NCI-H1092 treated with DMSO at 0.1 percent for 48 hours (cell line): ENCODE measurements around the gene TMEM209.
"Not testable (repeated sequence)": the region's sequence is repeated elsewhere in the genome, so short reads cannot be mapped to it uniquely, and the experiment has no call there.

Experiments used
- DNase-seq: peaks from one replicate; lab custom pipeline; 2025; lab: John Stamatoyannopoulos, UW

The TMEM209 gene

DNA sequence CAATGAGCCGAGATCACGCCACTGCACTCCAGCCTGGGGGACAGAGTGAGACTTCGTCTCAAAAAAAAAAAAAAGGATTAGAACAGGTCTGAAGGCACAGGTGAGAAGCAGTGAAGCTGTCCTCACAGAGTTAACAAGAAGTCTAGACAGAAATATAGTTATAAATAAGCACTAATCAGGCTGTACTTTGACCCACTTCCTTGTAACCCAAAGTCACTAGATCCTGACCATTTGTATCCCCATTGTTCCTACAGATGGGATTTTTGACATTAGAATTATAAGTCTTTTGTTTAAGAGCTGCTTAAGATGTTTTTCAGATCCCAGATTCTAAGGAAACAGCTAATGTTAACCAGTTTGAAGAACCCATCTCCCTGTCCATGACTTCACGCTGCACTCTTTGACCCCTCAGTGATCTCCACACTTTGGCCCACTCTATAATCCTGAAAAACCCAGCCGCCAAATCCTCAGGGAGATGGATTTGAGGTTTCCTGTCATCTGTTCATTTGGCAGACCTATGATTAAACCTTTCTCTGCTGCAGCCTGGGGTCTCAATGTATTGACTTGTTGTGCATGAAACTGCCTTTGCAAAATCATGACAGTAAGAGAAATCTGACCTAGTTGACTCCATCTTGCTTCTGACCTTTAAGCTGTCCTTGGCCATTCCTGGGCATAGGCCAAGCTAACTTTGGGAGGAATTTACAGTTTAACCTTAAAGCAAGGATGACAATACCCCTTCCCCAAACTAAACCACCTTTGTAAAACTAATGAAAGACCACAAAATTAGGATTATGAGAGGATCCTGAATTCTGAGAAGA is 13.8 kb upstream of the TMEM209 start:
- no peak for DNase-seq

DNA sequence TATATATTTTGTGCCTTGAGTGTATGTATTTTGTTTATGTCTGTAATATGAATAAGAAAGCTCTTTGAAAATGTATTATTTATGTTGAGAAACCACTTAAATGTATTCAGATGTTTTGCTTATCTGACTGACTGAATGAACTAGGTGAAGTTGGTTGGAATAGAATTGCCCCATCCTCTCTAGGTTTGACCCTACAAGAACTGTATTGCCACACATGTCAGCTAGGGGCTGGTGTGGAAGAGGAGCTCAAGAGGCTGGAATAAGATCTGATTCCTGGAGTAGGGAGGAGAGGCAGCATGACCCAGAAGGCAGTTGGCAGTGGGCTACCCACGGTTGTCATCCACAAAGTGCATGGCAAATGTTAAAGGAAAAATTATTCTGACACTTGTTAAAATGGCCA is 11.5 kb upstream of the TMEM209 start:
- DNase-seq: no peak

DNA sequence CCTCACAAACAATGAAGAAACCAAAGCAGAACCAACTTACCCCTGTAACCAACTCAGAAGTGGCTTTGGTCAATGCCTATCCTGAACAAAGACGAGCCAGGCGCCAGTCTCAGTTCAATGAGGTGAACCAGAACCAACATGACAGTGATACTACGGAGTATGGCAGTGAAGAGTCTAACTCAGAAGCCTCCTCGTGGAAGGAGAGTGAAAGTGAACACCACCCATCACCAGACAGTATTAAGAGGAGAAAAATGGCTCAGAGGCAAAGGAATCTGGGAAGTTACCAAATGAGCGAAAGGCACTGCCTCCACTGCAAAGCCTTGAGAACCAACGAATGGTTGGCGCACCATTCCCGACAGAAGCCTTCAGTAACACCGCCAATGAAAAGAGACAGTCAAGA is 10.8 kb upstream of the TMEM209 start:
- DNase-seq: no peak

DNA sequence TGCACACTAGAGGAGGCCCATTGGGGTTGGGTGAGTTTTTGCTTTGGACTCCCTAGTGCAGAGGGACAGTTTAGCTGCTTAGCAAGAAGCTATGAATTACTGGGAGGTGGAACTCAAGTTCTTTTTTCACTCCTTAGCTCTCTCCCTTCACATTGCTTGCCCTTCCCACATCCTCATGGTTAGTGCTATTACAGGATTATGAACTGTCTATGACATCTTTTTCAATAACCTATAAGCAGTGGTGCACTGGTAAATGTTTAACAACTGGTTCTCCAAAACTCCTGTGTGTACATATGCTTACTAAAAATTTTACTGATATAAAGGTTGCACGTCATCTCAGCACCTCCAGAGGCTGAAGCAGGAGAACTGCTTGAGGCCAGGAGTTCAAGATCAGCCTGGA is 8.6 kb upstream of the TMEM209 start:
- DNase-seq: no peak

DNA sequence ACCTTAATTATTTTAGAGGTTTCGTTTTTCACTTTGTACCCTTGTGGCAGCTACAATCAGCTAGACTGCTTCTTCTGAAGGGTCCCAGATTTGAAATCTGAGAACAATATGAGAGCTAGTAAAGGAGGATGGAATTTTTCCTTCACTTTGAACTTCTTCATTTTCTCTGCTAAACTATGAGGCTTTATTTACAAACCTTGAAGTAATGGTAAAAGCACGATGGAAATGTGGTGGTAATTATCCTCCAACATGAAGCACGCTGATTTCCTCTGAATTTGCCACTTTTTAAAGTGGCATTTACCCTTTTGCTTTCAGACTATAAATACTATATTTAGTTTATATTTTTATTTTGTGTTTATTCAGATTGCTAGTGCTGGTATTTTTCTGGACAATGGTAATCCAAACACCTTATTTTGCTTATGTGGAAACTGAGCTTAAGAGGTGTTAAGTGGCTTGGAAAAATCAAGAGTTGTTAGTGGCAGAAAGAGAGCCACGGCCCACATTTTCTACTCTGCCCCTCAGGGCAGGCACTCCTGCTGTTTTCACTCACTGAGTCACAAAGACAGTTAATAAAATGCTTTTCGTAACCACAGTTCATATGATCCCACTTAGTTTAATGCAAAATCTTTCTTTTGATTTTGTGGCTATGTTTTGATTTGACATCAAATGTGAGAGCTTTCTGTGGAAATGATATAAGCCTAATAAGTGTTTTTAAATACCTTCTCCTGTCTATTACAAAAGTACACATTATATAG is 5.2 kb upstream of the TMEM209 start:
- no peak for DNase-seq

DNA sequence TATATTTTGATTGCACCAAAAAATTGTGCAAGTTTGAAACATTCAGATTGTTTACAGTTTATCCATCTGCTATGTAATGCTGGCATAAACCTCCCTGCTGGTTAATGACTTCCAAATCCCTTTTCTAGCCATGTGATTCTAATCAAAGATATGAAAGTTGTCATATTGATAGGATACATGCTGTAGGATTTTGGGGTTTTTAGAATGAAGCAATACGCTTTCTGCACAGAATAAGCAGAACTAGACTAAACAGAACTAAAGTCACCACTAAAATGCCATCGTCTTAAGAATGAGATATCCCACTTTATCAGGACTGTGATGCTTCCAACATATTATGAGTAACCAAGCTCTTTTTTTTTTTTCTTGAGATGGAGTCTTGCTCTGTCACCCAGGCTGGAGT is 3.3 kb upstream of the TMEM209 start:
- no peak for DNase-seq

DNA sequence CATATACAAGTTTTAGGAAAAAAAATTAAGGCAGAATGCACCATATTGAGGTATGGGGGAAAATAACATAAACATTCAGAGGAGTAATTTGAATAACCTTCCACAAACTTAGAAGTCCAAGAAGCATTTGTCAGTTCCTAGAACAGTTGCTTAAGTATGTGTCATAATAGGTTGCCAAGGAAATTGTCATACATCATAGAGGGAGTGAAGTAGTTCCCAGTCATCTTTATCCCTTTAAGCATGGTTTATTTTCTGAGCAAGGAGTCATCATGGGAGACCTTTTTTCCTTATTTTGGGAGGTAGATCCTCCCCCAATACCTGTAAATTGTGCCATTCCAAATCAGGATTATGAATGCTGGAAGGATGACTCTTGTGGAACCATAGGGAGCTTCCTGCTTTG is 2.4 kb upstream of the TMEM209 start, which contains the start of gene SSMEM1:
SSMEM1 (plus strand) TSS at position 219 of the 400 bp plus-strand sequence; CDS start at position 270, 51 bp downstream.
- DNase-seq: no peak

DNA sequence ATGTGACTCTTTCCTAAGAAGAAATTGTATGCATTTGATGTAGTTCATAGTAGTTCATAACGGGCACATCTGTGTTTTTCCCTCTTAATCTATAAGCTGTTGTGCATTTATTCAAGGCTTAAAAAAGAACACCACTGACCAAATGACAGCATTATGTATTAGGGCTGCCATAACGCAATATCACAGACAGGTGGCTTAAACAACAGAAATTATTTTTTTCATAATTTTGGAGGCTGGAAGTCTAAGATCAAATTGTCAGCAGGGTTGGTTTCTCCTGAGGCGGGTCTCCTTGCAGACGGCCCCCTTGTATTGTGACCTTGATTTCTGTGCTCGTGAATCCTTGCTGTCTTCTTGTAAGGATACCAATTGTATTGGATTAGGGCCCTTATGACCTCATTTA is 1.8 kb upstream of the TMEM209 start:
- no peak for DNase-seq

DNA sequence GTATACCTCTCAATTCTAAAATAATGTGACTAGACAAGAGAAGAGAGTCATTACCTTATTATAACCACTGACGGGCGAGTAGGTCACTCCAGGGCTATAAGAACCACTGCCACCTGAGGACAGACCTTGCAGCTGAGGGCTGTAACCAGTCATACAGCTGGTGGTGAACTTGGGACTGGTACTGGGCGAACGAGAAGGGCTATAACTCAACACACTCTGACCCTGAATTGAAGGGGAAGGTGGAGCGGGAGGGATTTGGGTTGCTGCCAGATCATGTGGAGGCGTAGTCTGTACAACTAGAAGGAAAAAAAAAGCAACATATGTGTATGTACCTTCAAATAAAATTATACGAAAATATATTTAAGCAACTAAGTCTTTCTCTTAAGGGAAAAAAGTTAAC is 3.4 kb downstream of the TMEM209 start:
- DNase-seq: no peak

DNA sequence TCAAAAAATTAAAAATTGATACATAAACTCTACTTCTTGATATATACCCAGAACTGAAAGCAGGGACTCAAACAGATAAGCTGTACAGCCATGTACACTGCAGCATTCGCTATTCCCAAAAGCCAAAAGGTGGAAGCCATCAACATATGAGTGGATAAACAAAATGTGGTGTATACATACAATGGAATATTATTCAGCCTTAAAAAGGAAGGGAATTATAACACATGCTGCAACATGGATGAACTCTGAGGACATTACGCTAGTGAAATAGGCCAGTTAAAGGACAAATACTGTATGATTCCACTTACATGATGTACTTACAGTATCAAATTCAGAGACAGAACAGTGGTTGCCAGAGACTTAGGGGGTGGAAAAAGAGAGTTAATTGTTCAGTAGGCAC is 8.1 kb downstream of the TMEM209 start:
- DNase-seq: no peak

DNA sequence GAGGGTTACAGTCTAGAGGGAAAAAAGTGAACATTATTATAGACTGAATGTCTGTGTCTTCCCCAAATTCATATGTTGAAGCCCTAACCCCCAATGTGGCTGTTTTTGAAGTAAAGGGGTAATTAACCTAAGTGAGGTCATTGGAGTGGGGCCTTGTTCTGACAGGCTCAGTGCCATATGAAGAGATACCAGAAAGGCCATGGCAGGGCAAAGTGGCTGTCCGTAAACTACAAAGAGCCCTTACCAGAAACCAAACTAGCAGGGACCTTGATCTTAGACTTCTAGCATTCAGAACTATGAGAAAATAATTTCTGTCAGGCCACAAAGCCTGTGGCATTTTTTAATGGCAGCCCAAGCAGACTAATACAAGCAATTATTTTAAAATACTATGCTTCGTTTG is 8.7 kb downstream of the TMEM209 start:
- DNase-seq: no peak

DNA sequence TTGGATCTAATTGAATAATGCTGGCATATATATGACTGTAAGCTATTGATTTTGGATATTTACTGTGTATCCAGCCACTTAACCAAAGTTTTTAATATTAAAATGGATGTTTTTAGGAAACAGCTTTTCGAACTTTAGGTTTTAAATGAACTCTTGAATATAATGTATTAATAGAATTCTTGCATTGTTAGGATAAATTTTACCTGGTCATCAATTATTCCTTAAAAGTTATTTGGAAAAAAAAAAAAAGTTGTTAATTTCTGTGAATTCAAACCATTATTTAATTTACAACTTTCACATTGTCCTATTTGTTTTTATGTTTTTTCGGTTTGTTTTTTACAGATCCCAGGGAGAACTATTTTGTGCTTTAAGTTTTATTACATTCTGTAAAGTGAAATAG is 9.8 kb downstream of the TMEM209 start:
- DNase-seq: no peak

DNA sequence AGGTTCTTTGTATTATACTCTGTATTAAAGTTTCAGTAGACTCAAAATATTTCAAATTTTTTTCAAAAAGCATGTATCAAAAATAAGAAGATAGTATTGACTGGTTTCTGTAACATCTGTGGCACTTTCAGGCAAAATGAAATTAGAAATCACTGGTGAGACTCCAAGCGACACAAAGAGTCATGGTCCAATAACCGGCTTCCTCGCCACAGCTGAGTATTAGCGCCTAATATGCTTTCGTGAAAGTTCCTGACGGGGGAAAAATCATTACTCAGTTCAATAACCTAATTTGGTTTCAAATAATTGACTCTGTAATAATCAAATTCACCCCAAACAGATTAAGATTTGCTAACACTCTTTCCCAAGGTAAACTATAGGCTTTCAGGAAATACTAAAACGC is 13.4 kb downstream of the TMEM209 start:
- DNase-seq: no peak

DNA sequence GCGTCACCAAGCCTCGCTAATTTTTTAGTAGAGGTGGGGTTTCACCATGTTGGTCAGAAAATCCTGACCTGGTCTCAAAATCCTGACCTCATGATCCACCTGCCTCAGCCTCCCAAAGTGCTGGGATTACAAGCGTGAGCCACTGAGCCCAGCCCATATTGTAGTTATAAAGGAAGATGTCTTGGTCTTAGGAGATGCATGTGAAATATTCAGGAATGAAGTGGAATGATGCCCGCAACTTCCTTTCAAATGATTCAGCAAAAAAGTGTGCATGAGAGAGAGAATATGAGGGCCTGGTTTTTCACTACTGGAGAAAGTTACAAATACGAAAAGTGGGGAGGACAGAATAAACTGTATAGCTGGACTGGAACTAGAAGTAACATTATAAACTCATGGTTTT is 15.9 kb downstream of the TMEM209 start:
- no peak for DNase-seq

DNA sequence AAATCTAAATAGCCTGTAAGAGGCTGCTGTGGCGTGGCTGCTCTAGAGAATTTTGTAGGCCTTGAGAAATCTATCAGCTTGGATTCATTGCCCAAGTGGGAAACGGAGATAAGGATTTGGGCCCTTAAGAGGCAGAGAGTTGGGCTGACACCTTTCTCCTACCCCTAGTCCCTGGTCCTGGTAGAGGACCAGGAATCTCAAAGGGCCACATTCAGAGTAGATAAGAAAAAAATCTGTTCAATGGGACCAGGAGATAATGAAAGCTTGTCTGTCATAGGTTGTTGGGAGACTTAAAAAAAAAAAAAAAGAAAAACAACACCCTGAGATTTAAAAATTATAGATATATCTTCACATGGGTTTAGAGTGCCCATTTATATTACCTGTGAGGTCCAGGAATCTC is 17.8 kb downstream of the TMEM209 start:
- no peak for DNase-seq

DNA sequence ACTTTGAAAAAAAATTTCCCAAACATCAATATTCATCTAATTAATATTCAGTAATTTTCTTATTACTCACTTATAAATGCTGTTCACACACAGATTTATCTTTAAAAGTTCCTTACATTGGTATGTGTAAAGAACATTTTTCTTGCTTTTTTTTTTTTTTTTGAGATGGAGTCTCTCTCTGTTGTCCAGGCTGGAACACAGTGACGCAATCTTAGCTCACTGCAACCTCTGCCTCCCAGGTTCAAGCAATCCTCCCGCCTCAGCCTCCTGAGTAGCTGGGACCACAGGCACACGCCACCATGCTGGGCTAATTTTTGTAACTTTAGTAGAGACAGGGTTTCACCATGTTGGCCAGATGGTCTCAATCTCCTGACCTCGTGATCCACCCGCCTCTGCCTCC is 20.9 kb downstream of the TMEM209 start:
- not testable (repeated sequence) for DNase-seq

DNA sequence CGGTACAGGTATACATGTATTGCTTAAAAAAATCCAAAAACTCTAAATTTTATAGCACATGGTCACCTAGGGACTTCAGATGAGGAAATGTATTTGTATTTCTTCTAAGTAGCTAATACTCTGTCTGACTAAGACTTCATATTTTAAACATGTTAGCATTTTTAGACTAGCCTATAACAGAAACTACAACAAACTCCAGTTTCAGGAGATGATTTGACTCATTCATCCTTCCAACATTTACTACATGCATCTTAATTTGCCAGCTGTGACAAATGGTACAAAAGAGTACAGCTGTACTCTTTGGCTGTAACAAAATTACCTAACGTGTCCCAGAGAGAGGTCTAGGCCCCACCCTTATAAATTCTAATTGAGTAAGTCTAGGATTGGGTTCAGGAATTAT is 22.2 kb downstream of the TMEM209 start:
- no peak for DNase-seq

DNA sequence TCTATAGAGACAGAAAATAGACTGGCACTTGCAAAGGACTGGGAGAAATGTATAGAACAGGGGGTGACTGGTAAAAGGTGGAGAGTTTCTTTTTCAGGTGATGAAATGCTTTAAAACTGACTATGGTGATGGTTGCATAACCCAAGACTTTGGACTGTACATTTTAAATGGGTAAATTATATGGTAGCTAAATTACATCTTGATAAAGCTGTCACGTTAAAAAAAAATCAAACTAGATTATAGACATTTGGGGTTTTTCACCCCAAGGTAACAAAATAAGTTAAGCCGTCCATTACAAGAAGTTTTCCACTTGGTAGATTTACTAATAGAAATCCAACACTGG is 24.0 kb downstream of the TMEM209 start:
- DNase-seq: no peak

DNA sequence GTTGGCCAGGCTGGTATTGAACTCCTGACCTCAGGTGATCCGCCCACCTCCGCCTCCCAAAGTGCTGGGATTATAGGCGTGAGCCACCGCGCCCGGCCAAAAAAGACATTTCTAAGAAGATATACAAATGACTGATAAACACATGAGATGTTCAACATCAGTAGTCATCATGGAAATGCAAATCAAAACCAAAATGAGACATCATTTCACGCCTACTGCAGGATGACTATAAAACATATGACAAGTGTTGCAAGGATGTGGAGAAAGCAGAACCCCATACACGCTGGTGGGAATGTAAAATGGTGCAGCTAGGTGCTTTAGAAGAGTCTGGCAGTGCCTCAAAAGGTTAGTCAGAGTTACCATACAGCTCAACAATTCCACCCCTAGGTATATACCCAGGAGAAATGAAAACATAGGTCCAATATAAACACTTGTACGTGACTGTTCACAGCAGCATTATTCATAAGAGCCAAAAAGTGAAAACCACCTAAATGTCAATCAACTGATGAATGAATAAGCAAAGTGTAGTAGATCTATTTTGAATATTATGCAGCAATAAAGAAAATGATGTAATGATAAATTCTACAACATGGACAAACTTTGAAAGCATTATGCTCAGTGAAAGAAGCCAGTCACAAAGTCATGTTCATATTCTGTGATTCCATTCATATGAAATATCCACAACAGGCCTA is 24.5 kb downstream of the TMEM209 start:
- DNase-seq: no peak

DNA sequence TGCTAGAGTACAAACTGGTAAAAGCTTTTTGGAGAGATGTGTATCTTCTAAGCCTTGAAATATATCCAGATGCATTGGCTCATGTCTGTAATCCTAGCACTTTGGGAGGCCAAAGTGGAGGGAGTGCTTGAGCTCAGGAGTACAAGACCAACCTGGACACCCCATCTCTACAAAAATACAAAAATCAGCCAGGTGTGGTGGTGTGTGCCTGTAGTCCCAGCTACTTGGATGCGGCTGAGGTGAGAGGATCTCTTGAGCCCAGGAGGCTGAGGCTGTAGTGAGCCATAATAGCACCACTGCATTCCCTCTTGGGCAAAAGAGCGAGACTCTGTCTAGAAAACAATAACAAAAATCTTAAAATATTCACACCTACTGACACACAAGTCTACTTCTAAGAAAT is 25.6 kb downstream of the TMEM209 start:
- no peak for DNase-seq

DNA sequence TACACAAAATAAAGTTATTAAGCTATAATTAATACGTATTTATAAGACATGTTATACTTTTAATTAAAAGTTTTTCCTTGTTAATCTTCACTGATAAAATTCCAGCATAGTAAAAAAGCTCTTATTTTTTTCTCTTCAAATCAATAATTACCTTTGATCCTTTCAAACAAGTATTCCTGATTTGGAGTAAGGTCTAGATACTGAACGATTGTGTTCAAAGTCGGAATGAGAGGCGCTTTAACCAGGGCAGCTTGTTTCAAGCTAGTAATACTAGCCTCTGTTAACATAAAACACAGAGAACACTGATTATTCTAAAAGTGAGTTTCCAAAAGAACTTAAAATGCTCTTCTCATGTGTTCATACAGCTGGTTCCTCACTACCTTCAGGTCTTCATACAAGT is 27.0 kb downstream of the TMEM209 start:
- no peak for DNase-seq

DNA sequence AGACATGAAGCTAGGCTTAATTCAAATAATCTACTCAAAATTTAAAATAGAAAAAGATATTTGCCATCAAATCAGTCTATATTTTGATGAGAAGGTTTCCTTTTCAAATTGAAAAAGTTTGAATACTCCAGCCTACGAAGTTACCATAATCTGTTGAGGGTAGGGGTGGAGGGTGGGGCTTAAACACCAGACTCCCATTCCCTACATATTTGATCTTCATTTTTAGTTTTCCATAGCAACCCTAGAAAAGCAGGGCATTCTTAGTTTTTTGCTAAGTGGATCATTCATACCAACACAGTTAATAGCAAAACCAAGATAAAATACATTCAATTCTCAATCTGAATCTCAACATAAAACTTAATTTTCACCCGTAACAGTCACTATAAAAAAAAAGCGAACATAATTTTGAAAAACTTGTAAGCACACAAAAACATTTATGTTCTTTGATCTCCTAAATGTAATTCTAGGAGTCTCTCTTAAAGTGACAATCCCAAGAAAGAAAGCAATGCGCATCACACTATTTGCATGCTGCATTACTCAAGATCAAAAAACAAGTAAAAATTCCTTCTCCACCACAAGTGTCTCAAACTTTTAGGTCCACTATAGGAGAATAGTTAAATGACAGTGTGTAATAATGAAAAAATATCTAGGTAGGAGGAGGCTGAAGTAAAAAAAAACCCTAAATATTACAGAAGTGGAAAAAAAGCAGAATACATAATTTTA is 30.8 kb downstream of the TMEM209 start:
- no peak for DNase-seq
